Glomerular visceral epithelial cell (primary cell): Measurements from ENCODE around the gene HDDC3.
"Not testable (repeated sequence)": the region's sequence is repeated elsewhere in the genome, so short reads cannot be mapped to it uniquely, and the experiment has no call there.

Experiments used
- DNase-seq: peaks from one replicate; pipeline ENCODE4 v3.0.0-alpha.2; 2016; ENCODE audit errors: extremely low spot score

The HDDC3 gene

GRCh38 chr15:90930861-90931574 is 1.3 kb downstream of the HDDC3 start:
- no peak for DNase-seq

- DNase-seq = no peak
Observed at GRCh38 chr15:90929246-90930019, 2.9 kb downstream of the HDDC3 start.

GRCh38 chr15:90928106-90928505 is 4.2 kb downstream of the HDDC3 start:
- DNase-seq = not testable (repeated sequence)

DNA sequence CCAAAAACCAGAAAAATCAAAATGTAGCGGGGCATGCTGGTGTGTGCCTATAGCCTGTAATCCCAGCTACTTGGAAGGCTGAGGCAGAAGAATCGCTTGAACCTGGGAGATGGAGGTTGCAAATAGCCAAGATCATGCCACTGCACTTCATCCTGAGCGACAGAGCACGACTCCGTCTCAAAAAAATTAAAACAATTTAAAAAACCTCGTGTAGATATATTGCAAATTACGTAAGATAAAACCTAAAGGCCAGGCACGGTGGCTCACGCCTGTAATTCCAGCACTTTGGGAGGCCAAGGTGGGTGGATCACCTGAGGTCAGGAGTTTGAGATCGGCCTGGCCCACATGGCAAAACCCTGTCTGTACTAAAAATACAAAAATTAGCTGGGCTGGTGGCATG is 5.6 kb downstream of the HDDC3 start:
- DNase-seq = not testable (repeated sequence)

- DNase-seq = no peak
Observed at GRCh38 chr15:90924375-90924774, 8.0 kb downstream of the HDDC3 start.

- DNase-seq = not testable (repeated sequence)
Observed at GRCh38 chr15:90922712-90923322, 9.5 kb downstream of the HDDC3 start.

GRCh38 chr15:90921887-90922286 is 10.5 kb downstream of the HDDC3 start:
- DNase-seq = no peak

DNA sequence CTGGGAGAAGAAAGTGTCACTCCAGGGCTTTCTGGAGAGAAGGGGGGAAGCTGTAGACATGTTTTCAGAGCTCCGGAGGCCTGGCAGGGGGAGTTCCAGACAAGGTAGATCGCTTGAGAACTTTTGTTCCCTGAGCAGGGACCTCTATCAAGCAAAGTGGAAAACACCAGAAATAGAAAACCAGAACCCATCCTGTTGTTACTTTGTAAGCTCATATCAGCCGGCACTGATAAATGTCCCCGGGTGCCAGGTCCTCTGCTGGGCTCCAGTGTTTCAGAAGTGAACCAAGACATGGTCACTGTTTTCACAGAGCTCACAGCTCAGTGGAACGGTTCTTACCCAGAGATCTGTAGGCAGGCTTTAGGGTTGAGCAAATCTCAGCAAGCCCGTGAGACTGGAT is 13.5 kb downstream of the HDDC3 start:
- no peak for DNase-seq

DNA sequence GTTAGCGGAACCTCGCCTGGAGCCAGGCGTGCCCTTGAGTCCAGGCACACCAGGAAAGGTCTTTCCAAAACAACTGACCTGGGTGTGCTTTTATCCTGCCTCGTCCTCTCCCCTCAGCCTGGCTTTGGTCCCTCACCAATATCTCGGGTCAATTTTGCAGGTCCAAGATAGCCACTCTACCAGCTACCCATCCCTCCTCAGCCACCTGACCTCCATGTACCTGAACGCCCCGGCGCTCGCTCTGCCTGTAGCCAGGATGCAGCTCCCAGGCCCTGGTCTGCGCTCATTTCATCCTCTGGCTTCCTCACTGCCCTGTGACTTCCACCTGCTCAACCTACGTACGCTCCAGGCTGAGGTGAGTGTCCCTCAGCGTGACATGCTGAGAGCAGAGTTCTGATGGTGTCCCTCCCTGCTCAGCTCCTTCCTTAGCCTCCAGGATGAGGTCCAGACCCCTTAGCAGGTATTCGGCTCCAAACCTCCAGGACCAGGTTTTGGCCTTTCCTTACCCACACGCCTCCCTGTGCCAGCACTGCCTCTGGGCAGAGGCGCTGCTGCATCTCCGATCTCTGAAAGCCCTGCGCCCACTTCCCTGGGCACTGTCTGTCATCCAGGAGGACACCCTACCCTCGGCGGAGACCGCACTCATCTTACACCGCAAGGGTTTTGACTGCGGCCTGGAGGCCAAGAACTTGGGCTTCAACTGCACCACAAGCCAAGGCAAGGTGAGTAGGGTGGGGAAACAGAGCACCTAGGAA is 14.1 kb downstream of the HDDC3 start:
- DNase-seq = no peak

DNA sequence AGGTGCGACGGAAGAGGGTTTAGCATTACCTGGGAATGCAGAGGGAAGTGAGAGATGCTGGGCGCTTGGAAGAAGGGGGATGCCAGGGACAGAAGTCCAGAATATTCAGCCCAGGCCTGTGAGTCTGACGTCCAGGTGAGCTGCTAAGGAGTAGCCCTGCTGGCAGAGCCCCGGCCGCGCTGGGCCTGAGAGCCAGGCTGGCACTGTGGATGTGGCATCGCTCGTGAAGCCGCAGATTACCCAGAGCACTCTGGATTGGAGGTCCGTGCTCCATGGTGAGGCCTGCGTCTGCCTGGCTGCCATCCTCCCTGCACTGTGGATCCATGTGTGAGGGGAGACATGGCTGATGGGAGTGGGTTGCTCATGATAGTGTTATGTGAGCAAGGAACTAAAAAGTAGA is 14.8 kb downstream of the HDDC3 start:
- DNase-seq = no peak

DNA sequence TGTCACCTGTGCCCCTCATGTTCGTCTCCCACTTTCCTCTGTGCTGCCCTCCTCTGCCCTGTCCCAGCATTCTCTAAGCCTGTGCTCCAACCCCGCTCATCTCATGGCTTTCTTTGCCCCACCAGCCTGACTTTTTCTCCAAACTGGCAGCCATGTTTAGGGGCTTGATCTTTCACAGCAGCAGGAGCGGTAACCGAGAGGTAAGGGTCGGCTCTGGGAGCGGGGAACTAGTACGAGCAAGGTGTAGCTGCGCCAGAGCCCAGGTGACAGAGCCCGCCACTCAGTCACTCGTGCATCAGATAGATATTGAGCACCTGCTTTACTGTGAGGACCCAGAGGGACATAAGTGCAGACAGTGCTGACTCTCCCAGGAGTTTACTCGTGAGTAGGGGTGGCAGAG is 15.9 kb downstream of the HDDC3 start:
- DNase-seq = no peak

DNA sequence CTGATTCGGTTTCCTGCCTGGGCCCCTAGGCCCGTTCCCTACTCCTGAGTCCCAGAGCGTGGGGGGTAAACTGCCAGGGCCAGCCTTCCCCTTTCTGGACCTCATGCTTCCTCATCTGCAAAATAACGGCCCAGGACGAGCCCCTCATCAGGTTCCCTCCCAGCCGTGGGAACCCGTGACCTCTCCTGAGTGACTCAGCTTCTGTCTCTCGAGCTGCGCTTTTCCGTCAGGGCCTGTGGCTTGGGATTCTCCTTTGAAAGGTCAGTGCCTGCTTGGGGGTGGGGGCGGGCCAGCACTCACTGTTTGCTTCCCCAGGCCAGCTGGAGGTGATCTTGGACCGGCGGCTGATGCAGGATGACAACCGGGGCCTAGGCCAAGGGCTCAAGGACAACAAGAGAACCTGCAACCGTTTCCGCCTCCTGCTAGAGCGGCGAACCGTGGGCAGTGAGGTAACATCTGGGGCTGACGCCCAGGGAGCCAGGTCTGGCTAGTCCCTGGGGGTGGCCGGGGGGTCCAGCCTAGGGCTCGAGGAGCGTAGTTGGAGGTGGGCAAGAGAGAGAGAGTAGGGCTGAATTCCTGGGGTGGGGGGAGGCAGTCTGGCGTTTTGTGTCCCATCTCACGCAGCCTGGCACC is 16.4 kb downstream of the HDDC3 start:
- no peak for DNase-seq

DNA sequence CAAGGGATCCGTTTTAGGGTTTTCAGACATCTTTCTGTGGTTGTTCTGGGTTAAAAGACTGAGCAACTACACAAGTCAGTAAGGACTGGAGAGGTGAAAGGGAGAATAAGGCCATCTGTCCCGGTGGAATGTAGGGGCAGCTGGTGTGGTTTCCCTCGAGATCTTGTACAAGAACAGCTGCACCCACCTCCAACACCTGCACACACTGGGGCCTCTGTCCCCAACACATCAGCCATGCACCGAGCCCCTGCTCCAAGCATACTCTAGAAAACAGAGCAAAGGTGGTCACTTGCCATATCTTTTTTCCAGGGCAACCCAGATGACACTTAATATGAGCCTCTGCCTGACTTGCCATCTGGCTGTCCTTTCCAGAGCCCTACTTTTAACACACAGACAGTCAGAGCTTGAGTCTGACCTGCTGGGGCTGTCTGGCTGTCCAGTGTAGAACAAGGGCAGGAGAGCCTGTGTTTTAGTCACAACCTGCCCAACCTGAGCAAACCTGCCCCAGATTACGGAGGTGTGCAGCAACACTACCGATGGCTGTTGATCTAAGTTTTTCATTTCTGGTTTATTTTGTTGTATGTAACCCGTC is 17.0 kb downstream of the HDDC3 start:
- no peak for DNase-seq

DNA sequence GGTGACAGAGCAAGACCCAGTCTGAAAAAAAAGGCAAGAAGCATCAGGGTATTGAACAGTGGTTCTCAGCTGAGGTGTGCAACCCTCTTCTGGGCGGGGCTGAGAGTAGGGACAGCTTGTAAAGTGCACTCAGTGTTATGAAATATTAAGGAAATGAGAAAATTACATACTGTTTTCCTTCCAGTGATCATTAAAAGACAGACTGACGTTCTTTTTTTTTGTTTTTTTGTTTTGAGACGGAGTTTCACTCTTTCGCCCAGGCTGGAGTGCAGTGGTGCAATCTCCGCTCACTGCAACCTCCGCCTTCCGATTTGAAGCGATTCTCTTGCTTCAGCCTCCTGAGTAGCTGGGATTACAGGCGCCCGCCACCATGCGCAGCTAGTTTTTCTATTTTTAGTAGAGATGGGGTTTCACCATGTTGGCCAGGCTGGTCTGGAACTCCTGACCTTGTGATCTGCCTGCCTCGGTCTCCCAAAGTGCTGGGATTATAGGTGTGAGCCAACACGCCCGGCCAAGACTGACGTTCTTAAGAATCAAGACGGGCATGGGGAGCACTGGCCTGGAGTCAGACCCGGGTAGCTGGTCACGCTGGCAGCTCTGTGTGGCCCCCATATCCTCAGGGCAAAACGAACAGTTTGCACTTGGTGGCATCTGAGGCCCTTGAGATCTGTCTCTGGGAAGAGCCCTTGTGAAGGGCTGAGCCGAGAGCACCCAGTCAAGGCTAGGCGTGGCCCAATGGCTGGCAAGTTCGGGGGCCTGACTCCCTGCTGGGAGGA is 17.9 kb downstream of the HDDC3 start:
- DNase-seq = no peak

GRCh38 chr15:90913398-90913944 is 18.9 kb downstream of the HDDC3 start:
- no peak for DNase-seq

DNA sequence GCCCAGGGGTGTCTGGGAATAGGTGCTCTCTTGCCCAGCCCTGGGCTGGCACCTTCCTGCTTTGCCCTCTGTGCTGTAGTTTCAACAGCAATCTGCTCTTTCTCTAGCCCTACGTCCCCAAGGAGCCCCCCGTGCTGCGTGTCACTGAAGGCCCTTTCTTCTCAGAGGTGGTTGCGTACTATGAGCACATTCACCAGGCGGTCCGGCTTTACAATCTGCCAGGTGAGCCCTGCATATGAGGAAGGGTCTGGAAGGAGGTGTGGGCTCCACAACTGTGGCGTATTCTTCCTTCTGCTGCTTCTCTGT is 19.6 kb downstream of the HDDC3 start:
- no peak for DNase-seq

DNA sequence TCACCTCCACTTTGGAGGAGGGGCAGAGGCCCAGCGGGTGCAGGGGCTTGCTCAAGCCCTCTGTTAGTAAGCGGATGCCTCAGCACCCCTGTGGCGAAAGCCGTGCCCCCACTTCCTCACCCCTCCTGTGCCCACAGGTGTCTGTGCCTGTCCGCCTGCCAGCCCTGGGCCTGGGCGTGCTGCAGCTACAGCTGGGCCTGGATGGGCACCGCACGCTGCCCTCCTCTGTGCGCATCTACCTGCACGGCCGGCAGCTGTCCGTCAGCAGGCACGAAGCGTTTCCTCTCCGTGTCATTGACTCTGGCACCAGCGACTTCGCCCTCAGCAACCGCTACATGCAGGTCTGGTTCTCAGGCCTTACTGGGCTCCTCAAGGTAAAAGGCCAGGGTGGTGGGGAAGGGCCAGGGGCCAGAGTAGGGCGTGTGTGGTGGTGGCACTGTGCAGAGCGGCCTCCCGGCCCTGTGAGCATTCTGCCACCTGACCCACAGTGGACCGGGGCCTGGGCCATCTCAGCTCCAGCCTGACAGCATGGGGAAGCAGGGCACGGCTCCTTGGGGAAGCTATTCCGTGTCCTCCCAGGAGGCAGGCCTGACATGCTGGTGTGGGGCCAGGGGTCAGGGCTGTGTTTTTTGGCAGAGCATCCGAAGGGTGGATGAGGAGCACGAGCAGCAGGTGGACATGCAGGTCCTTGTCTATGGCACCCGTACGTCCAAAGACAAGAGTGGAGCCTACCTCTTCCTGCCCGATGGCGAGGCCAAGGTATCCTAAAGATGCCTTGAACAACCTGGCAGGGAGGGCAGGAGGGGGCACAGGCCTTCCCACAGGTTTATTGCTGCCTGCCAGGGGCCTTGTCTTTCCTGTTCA is 20.2 kb downstream of the HDDC3 start:
- DNase-seq = no peak

GRCh38 chr15:90911302-90911623 is 21.1 kb downstream of the HDDC3 start:
- no peak for DNase-seq

- no peak for DNase-seq
Observed at GRCh38 chr15:90910441-90911301, 21.7 kb downstream of the HDDC3 start.
